ENCODE results near the gene SGPP2.
"Not testable (repeated sequence)": the region's sequence is repeated elsewhere in the genome, so short reads cannot be mapped to it uniquely, and the experiment has no call there.

SGPP2 gene

GRCh38 chr2:222430071-222430470 is 5.7 kb downstream of the SGPP2 start:
- no peak for DNase-seq

DNA sequence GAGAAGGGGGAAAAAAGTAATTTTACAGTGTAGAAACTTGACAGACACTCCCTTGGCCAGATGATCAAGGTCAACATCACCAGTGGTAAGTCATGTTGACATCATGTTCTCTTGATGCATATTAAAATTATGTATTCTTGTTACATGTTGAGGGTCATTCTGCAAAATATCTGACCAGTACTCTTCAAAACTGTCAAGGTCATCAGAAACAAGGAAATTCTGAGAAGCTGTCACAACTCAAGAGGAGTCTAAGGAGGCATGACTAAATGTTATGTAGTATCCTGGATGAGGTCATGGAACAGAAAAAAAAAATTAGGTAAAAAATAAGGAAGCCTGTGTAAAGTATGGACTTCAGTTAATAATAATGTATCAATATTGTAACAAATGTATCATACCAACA is 6.3 kb downstream of the SGPP2 start:
- DNase-seq: no peak

- no peak for DNase-seq
Observed at GRCh38 chr2:222431869-222432268, 7.5 kb downstream of the SGPP2 start.

DNA sequence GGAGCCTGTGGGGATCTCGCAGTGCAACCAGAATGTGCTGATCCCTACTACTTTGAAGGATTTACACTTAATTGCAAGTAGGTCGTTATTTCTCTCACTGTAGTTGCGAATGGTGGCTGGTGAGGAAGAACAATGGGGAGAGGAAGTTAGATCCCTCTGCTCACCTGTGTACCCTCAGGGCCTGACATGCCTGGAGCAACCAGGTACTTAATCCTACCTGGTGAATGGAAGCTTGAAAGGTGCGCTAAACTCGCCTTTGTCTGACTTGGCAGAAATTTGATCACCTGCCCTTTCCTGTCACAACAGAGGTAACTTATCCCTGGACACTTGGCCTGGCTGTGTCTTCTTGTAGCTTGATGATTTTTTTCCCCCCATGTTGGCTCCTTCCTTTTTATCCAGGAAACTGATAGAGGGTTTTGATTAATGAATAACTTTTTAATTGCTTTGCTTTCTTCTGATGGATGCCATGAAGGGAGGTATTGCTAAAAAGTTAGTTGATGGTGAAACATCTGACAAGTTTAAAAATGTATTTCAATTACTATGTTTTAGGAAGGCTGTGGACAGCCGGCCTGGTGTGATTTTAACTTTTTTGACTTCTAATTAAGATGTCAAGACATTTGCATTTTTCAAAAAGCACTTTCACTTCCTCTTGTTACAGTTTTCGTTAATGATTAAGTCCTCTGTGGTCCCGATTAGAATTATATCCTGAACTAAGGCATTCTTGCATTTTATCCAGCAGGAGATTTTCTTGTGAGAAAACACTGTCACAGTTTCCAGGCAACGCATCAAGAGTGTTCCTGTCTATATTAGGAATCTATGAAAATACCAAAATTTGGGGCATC is 9.2 kb downstream of the SGPP2 start:
- no peak for DNase-seq

GRCh38 chr2:222434204-222434603 is 9.9 kb downstream of the SGPP2 start:
- no peak for DNase-seq

DNA sequence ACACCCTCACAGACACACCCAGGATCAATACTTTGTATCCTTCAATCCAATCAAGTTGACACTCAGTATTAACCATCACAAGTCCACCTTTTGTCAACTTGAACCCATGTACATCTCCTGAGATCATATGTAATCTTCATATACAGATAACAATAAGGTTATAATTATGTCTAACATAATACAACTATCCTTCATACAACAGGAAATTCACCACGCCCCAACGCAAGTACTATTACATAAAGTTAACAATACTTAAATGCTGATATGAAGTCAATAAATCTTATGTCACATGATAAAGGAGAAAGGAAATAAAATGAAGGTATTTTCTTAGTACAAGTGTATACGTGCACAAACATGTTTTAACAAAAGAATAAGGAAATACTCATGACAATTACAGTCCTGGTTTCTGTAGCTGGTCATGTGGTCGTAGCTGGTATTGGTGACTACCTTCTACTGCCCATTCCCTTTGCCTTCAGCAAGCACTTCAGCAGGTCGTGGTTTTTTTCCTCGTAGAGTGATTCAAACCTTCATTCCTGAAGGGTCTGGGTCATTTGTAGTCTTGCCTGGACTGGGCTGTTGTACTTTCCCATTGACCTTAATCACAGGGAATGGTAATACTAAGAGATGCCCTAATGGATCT is 11.2 kb downstream of the SGPP2 start:
- not testable (repeated sequence) for DNase-seq

GRCh38 chr2:222436040-222436413 is 11.7 kb downstream of the SGPP2 start:
- DNase-seq: no peak

GRCh38 chr2:222439692-222440091 is 15.3 kb downstream of the SGPP2 start:
- no peak for DNase-seq

DNA sequence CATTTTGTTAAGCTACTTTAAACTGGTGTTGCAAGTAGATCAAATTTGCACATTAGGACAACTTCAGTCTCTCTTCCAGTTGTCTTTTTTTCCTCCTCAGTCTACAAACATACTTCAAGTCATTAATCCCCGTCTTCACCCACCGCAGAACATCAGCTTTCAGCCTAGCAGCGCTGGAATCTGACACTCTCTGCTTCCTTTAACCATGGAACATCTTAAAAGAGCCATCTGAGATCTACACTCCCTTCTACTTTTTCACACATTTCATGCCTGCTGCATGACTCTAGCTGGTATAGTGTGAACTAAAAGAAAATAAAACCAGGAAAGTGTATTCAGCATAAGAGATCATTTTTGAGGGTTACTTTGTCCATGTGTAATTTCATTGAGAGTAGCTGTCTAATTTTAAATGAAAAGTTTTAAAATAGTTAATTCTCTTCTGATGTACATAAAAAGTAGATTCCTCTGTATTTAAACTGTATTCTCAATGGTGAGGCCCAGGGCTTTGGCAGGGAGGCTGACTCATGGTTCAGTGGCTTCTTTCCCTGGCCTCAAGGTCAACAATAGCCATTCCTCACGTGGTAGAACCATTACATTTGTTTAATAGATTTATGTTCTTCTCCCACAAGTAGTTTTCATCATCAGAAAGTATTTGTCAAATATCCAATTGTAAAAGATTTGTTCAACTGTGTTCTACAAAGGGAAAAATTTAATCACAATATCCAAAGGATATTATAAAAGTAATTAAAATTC is 16.5 kb downstream of the SGPP2 start:
- no peak for DNase-seq

DNA sequence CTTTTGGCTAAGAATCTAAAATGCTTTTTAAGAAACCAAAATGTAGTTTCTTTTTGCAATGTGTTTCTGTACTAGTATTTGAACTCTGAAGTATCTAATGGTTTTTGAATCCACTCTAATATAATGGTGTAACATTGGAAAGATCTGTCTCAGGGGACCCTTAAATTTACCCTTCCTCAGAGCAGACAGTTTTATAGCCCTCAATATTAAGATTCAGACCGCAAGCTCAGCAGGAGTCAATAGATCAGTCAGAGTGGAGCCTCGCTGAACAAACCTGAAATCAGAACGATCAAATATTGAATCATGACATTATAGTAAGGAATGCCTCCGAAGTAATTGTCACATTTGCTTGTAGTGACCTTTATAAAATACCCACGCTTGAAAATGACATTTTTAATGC is 18.3 kb downstream of the SGPP2 start:
- no peak for DNase-seq

DNA sequence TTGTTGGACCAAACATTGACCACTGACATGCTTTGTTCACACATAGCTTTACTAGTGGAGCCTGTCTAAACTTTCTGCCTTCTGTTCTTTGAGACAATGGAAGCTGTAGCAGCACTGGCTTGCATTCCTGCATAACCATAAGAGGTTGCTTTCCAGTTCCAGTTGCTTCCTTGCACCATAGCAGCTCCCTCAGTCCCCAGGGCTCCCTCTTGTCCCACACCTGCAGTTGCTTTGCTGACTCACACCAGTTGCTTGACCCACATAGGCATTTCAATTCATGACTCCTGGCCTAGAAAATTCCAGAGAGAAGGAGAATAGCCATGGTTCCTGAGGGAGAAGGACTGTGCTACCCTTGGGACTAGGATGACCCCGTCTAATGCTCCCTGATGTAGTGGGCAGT is 20.9 kb downstream of the SGPP2 start:
- no peak for DNase-seq

GRCh38 chr2:222447131-222447530 is 22.8 kb downstream of the SGPP2 start:
- DNase-seq: no peak

GRCh38 chr2:222448748-222449181 is 24.4 kb downstream of the SGPP2 start:
- no peak for DNase-seq

DNA sequence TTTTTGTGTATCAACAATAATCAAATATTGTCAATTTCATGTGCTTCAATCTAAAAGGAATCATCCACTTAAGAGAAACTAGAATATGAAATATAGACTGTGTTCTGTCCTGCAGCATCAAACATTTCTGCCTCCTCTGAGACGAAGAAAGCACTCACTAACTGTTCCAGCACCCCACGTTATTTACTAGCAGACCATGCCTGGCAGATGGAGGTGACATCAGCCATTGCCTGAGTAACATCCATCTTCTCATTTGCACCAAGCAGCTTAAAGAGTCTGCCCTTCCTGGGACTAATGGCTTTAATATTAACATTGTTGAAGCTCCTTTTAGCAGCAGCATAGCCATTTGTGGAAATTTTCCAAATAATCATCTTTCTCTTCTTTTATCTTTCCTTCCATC is 25.7 kb downstream of the SGPP2 start:
- no peak for DNase-seq

GRCh38 chr2:222451224-222451674 is 26.9 kb downstream of the SGPP2 start:
- no peak for DNase-seq

DNA sequence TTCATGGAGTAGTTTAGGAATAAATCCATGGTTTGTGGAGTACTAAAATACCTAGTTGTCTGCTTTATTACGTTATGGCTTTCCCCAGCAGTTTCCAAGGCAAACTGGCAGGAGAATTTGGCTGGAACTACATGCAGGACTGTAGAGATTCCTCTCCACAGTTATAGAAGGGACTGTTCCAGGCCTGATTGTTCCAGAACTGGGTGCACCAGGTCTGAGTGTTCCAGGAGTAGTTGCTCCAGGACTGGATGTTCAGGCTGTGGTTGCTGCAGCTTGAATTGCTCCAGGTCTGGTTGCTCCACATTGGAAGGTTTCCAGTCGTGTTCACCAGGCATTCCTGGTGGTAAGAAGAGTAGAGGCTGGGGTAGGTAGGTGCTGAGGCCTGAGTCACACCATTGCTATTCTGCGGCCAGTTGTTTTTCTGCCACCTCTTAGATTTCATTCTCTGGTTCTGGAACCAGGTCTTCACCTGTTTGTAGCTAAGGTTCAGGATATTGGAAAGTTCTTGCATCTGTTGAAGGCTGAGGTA is 28.1 kb downstream of the SGPP2 start:
- DNase-seq: no peak

DNA sequence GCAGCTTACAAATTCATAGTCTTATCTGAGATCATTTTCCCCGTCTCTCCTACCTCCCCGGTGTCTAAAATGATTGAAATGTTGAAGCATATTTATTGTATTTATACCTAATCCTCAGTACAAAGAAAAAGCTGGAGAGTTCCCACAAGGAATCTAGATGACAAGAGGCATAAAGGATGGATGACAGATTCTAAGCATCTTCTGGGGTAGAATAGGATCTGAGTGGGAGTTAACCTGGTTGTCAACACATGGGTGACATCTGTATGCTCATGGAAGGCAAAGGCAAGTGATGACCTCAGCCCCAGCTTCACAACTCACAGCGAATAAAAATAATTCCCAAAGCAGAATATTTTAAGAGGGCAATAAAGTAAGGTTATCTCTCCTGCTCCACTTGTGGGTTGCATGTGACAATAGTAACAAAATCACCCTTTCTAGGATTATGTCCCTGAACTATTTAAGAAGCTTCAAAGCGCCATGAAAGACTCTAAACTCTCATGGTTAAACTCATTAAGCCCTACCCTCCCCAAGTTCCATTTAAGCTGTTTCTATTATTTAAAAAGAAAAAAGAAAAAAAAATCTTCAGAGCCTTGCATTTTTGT is 32.2 kb downstream of the SGPP2 start:
- DNase-seq: no peak

- no peak for DNase-seq
Observed at GRCh38 chr2:222459983-222460382, 35.6 kb downstream of the SGPP2 start.

DNA sequence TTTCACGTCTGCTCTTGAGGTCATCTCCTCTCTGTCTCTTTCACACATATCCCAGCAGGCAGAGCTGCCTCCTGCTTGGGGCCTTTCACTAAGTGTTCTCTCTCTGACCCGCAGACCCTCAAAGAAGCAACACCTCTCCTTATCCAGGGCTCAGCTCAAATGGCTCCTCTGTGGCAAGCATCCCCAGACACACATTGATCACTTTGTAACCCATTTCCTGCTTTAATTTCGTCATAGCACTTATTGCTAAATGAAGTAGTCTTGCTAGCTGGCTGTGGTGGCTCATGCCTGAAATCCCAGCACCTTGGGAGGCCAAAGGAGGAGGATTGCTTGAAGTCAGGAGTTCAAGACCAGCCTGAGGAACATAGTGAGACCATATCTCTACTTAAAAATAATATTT is 41.4 kb downstream of the SGPP2 start:
- no peak for DNase-seq

DNA sequence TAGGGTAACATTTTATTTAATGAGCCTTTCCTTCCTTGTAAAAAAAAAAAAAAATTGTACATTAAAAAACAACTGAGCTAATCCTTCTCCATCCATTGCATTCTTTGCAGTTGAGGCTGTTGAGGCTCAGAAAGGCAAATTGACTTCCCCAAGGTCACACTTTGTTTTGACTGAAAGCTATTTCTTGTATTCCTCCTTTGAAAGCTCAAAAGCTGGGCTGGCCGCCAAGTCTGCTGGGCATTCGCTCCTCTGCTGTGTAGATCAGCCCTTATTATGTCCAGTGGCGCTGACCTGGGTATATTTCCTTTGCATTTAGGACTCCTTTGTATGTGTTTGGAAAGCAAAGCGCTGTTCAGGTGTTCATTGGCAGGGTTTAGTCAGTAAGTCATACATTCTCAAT is 44.0 kb downstream of the SGPP2 start:
- no peak for DNase-seq

GRCh38 chr2:222470802-222471468 is 46.6 kb downstream of the SGPP2 start:
- DNase-seq: no peak

DNA sequence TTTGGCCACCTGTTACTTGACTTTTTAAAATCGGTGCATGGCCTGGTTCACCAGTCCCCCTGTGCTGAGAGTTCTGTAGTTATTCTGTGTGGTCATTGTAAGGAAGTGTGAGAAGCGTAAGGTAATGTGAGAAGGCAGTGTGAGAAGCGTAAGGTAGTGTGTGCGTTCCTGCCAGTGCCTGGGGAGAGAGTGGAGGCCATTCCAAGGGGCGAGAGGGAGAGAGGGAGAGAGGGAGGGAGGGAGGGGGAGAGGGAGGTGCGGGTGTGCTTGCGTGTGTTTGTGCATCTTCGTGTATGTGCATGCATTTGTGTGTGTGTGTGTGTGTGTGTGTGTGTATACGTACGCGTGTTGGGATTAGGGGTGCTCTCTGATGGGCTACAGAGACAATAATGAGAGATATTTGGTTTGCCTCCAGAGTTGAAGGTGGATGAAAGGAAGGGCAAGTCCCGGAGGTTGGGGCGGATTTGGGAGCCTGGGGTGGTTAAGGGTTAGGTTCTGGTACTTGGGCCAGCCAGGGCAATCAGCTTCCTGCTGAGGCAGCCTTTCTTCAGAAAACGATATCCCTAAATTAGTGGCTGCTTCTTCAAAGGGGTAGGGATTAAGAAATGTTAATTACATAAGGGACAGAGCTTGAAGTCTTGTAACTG is 53.7 kb downstream of the SGPP2 start:
- DNase-seq: no peak
